Karpas-422 (cell line): ENCODE measurements around the gene LRRC1. TPM values are rescaled to one million over a fixed set of nuclear protein-coding genes. Genes with fewer than 3 reads are reported as not detected.

Experiments
- DNase-seq: peaks from one replicate; pipeline ENCODE4 v3.0.0-alpha.2; 2015
- H2AFZ ChIP-seq: fragments of 200-600 bp; sonication (generic); 2 replicates; pipeline ENCODE4 v1.6.1; 2014; ENCODE audit warnings: antibody characterized with exemption, low read length, mixed read lengths
- H3K27ac ChIP-seq: fragments of 200-600 bp; sonication (generic); 2 replicates; pipeline ENCODE4 v1.5.1; 2014; ENCODE audit warnings: mild to moderate bottlenecking, low read length, moderate library complexity
- H3K27me3 ChIP-seq: fragments of 200-600 bp; sonication (generic); 2 replicates; pipeline ENCODE4 v1.6.1; 2014; ENCODE audit warnings: low read length, mixed read lengths
- H3K36me3 ChIP-seq: fragments of 200-600 bp; sonication (generic); 2 replicates; pipeline ENCODE4 v1.6.1; 2014; ENCODE audit warnings: low read length, mixed read lengths; ENCODE audit not compliant: insufficient read depth
- H3K4me1 ChIP-seq: fragments of 200-600 bp; sonication (generic); 2 replicates; pipeline ENCODE4 v1.6.1; 2014; ENCODE audit warnings: mild to moderate bottlenecking, low read length, mixed read lengths
- H3K4me2 ChIP-seq: fragments of 200-600 bp; sonication (generic); 2 replicates; pipeline ENCODE4 v1.6.1; 2014; ENCODE audit warnings: low read length, low read depth, mild to moderate bottlenecking; ENCODE audit not compliant: poor library complexity, severe bottlenecking
- H3K4me3 ChIP-seq: fragments of 200-600 bp; sonication (generic); 2 replicates; pipeline ENCODE4 v1.5.1; 2014; ENCODE audit warnings: mild to moderate bottlenecking, antibody characterized with exemption, low read length, mixed read lengths
- H3K79me2 ChIP-seq: fragments of 200-600 bp; sonication (generic); 2 replicates; pipeline ENCODE4 v1.6.1; 2014; ENCODE audit warnings: mild to moderate bottlenecking, low read length, mixed read lengths
- H3K9ac ChIP-seq: fragments of 200-600 bp; sonication (generic); 2 replicates; pipeline ENCODE4 v1.6.0; 2014; ENCODE audit warnings: low read length
- H3K9me2 ChIP-seq: fragments of 200-600 bp; sonication (generic), shearing (Covaris generic); replicated peaks from 2 replicates; pipeline ENCODE4 v1.6.0; 2014; ENCODE audit warnings: mild to moderate bottlenecking, low read length, moderate library complexity; ENCODE audit not compliant: insufficient read depth
- H3K9me3 ChIP-seq: fragments of 300-700, 200-600 bp; sonication (generic); 2 replicates; pipeline ENCODE4 v1.6.1; 2014; ENCODE audit warnings: low read length, mixed read lengths
- H4K20me1 ChIP-seq: fragments of 200-600 bp; sonication (generic); 2 replicates; pipeline ENCODE4 v1.6.1; 2014; ENCODE audit warnings: mild to moderate bottlenecking, antibody characterized with exemption, low read length, low read depth; ENCODE audit not compliant: insufficient read depth
- total RNA-seq: library from RNA; depleted of rRNA; stranded (reverse); fragments of >200 nt; shearing (Covaris generic); gene quantifications from 2 replicates; pipeline ENCODE4 v1.2.3, GENCODE V29; 2014; ENCODE audit warnings: low replicate concordance

The LRRC1 gene
- total RNA-seq, 1 experiment from 2014 or later, result 0.15 TPM

GRCh38 chr6:53794137-53794719, 577 bp upstream of the LRRC1 start:
- Histone ChIP-seq H4K20me1 (no peaks in the 10 kb centered on the region), H3K79me2 (no peaks in the 10 kb centered on the region), H3K4me3 (peak overlapping the region; percentile 71), H3K4me1 (peaks cover 22% of the 10 kb centered on the region), H3K9me3 (no peaks in the 10 kb centered on the region), H3K27ac (no peak overlapping the region), H3K36me3 (no peaks in the 10 kb centered on the region), H3K9ac (peak overlapping the region; percentile 64), H3K27me3 (no peaks in the 10 kb centered on the region), H2AFZ (peak overlapping the region; percentile 85), H3K4me2 (peak overlapping the region; percentile 90), H3K9me2 (no peaks in the 10 kb centered on the region)
- peak; percentile 67 for DNase-seq

DNA sequence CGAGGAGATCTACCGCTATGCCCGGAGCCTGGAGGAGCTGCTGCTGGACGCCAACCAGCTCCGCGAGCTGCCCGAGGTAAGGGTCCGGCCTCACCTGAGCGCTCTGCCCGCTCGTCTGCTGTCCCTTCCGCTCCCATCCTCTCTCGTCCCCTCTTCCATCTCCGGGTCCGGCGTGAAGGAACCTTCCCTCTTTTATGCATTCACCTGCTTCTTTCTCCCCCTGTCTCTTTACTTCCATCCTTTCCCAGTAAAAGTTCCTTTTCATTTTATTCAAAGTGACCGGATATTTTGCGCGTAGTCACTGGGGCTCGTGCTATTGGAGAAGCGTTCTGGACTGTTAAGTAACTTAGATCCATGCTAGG, 516 bp downstream of the LRRC1 start:
- no peaks in the 10 kb centered on the region for H4K20me1 ChIP-seq
- H3K36me3 ChIP-seq, result no peaks in the 10 kb centered on the region
- peaks cover 22% of the 10 kb centered on the region for H3K4me1 ChIP-seq
- H3K9ac ChIP-seq, result peak overlapping the region; percentile 64
- no peaks in the 10 kb centered on the region for H3K9me2 ChIP-seq
- no peaks in the 10 kb centered on the region for H3K79me2 ChIP-seq
- no peaks in the 10 kb centered on the region for H3K9me3 ChIP-seq
- peak overlapping the region; percentile 71 for H3K4me3 ChIP-seq
- no peak overlapping the region for H3K27ac ChIP-seq
- H3K4me2 ChIP-seq, result peak overlapping the region; percentile 90
- no peaks in the 10 kb centered on the region for H3K27me3 ChIP-seq
- peak overlapping the region; percentile 85; the same call in 1 of the 2 replicates for H2AFZ ChIP-seq
- no peak for DNase-seq

- H3K4me3 ChIP-seq, result peak overlapping the region; percentile 71; the same call in 1 of the 2 replicates
- H3K27me3 ChIP-seq, result no peaks in the 10 kb centered on the region
- no peak overlapping the region for H3K27ac ChIP-seq
- peaks cover 22% of the 10 kb centered on the region for H3K4me1 ChIP-seq
- no peak for DNase-seq
- peak overlapping the region; percentile 90 for H3K4me2 ChIP-seq
- H3K9me3 ChIP-seq, result no peaks in the 10 kb centered on the region
- no peaks in the 10 kb centered on the region for H3K79me2 ChIP-seq
- no peaks in the 10 kb centered on the region for H4K20me1 ChIP-seq
- H2AFZ ChIP-seq, result peak overlapping the region; percentile 85; the same call in 1 of the 2 replicates
- H3K9ac ChIP-seq, result 0 out of 2 replicates have a peak overlapping the region, but pooled peaks have one; percentile 64
- H3K9me2 ChIP-seq, result no peaks in the 10 kb centered on the region
- no peaks in the 10 kb centered on the region for H3K36me3 ChIP-seq
These were observed 1.1 kb downstream of the LRRC1 start for GRCh38 chr6:53795702-53796450.

- Histone ChIP-seq H3K79me2 (no peaks in the 10 kb centered on the region), H4K20me1 (no peaks in the 10 kb centered on the region), H3K27me3 (no peaks in the 10 kb centered on the region), H3K9me3 (no peaks in the 10 kb centered on the region), H3K36me3 (no peaks in the 10 kb centered on the region), H2AFZ (no peak overlapping the region), H3K9me2 (no peaks in the 10 kb centered on the region), H3K4me3 (no peak overlapping the region), H3K4me1 (peaks cover 22% of the 10 kb centered on the region), H3K9ac (no peak overlapping the region), H3K27ac (no peak overlapping the region), H3K4me2 (no peak overlapping the region)
- no peak for DNase-seq
These were observed 1.6 kb downstream of the LRRC1 start for GRCh38 chr6:53796451-53796780.

DNA sequence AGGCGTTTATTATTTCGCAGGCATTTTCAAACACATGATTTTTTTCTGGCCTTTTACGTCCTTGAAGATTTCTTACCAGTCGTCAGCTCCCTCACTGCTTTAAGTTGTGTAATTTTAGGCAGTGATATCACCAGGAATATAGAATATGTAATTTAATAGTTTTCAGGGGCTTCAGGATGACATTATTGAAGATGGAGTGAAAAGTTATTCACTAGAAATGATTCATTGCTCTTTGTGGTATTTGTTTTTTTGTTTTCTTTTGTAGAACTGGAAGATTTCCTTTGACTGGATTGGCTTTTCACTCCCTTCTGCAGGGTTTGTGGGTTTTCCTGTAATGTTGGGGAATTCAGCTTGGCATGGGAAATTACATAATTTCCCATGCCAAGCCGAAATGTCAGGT, 2.0 kb downstream of the LRRC1 start:
- Histone ChIP-seq H3K27ac (no peak overlapping the region), H3K4me1 (peaks cover 22% of the 10 kb centered on the region), H3K4me3 (no peak overlapping the region), H3K36me3 (no peaks in the 10 kb centered on the region), H3K4me2 (no peak overlapping the region), H3K9me3 (no peaks in the 10 kb centered on the region), H2AFZ (no peak overlapping the region), H3K79me2 (no peaks in the 10 kb centered on the region), H3K9me2 (no peaks in the 10 kb centered on the region), H3K9ac (no peak overlapping the region), H4K20me1 (no peaks in the 10 kb centered on the region), H3K27me3 (no peaks in the 10 kb centered on the region)
- DNase-seq, result no peak

DNA sequence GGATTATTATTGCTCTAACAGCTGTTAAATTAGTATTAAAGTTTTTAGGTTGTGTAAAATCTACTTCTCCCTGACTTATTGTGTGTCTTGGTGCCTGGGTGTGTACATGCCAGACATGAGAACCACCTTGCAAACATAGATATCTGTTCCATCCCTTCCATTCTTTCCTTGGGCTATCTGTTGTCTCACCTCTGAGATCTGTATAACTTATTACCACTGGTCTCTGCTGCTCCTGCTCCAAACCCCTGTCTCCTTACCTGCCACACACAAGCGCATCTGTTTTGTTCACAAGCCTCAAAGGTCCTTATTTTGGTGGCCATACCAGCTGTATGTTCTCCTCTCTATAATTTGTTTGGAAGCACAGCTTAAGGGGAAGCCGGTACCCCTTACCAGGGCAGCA, 2.5 kb downstream of the LRRC1 start:
- no peak overlapping the region for H3K4me3 ChIP-seq
- H3K9me2 ChIP-seq, result no peaks in the 10 kb centered on the region
- H3K27me3 ChIP-seq, result no peaks in the 10 kb centered on the region
- DNase-seq, result no peak
- no peak overlapping the region for H3K4me2 ChIP-seq
- no peak overlapping the region for H3K27ac ChIP-seq
- peaks cover 22% of the 10 kb centered on the region for H3K4me1 ChIP-seq
- H3K79me2 ChIP-seq, result no peaks in the 10 kb centered on the region
- no peak overlapping the region for H3K9ac ChIP-seq
- H3K36me3 ChIP-seq, result no peaks in the 10 kb centered on the region
- no peaks in the 10 kb centered on the region for H3K9me3 ChIP-seq
- H4K20me1 ChIP-seq, result no peaks in the 10 kb centered on the region
- no peak overlapping the region for H2AFZ ChIP-seq

DNA sequence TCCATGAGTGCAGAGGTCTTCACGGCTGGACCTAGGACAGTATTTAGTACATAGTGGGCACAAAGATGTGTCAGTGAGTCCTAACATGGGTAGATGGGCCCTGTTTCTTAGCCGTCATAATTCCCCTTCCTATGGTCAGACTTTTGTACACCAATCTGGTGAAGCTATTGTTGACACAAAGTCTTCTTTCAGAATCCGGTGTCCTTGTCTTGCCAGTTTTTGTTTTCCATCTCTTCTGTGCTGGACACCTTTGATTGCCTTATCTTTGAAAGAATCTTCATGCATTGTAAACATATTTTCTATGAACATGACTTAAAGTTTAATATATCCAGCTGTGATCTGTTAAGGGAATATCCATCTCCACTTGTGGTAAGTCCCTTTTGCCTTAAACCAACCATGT, 4.5 kb downstream of the LRRC1 start:
- Histone ChIP-seq H4K20me1 (peaks cover under 1% of the 10 kb centered on the region; the same call in 1 of the 2 replicates), H3K9ac (no peak overlapping the region), H3K9me3 (no peaks in the 10 kb centered on the region), H3K9me2 (no peaks in the 10 kb centered on the region), H3K27ac (no peak overlapping the region), H3K36me3 (no peaks in the 10 kb centered on the region), H3K27me3 (no peaks in the 10 kb centered on the region), H3K4me3 (no peak overlapping the region), H3K4me1 (peaks cover 9% of the 10 kb centered on the region), H2AFZ (no peak overlapping the region), H3K79me2 (no peaks in the 10 kb centered on the region), H3K4me2 (no peak overlapping the region)
- DNase-seq, result no peak

GRCh38 chr6:53801022-53801421, 6.2 kb downstream of the LRRC1 start:
- no peaks in the 10 kb centered on the region for H3K4me1 ChIP-seq
- H3K79me2 ChIP-seq, result no peaks in the 10 kb centered on the region
- no peak overlapping the region for H3K4me3 ChIP-seq
- no peaks in the 10 kb centered on the region for H3K27me3 ChIP-seq
- peaks cover 4% of the 10 kb centered on the region; the same call in 1 of the 2 replicates for H4K20me1 ChIP-seq
- no peak overlapping the region for H3K9ac ChIP-seq
- H3K9me2 ChIP-seq, result no peaks in the 10 kb centered on the region
- no peaks in the 10 kb centered on the region for H3K9me3 ChIP-seq
- no peak overlapping the region for H3K27ac ChIP-seq
- DNase-seq, result no peak
- no peaks in the 10 kb centered on the region for H3K36me3 ChIP-seq
- H3K4me2 ChIP-seq, result no peak overlapping the region
- H2AFZ ChIP-seq, result no peak overlapping the region
